ENCODE measurements around the gene DDX27. TPM values are rescaled to one million over a fixed set of nuclear protein-coding genes. Genes with fewer than 3 reads are reported as not detected.
A peak's percentile ranks its signal among the peaks of the same experiment; 100 is the strongest.

DDX27 gene
- total and polyA plus RNA-seq, 2 of the 13 experiments (the other 11 are each of a cell fraction or from before 2014, with no cell fraction given) = 42.6 to 72.8 TPM

GRCh38 chr20:49185071-49185761 lies 34.0 kb upstream of the DDX27 start (continued):
- TF ChIP-seq REST (IDR thresholded peaks at IDR 0.05; ENCODE audit: borderline replicate concordance in 1 of 2, low read depth in 1 of 2, low read length in 2 of 2) (0 out of 4 replicates have a peak, but pooled peaks of 1 of the 2 experiments have one; percentile 8), ZNF576 (CRISPR knock-in tag; IDR thresholded peaks at IDR 0.05) (no peak), KDM6A (CRISPR knock-in tag; IDR thresholded peaks at IDR 0.05; ENCODE audit: low read depth) (peak; percentile 43; the same call in 1 of the 2 replicates), PAXIP1 (CRISPR knock-in tag; conservative IDR thresholded peaks at IDR 0.05) (peak; percentile 87), CBX1 (IDR thresholded peaks at IDR 0.05; ENCODE audit: low read depth) (no peak), ZNF343 (CRISPR knock-in tag; IDR thresholded peaks at IDR 0.05) (no peak), CCDC6 (CRISPR knock-in tag; IDR thresholded peaks at IDR 0.05) (no peak), BCLAF1 (IDR thresholded peaks at IDR 0.05) (no peak), ZBTB33 (CRISPR knock-in tag; IDR thresholded peaks at IDR 0.05) (no peak), ZNF776 (CRISPR knock-in tag; IDR thresholded peaks at IDR 0.05) (no peak), ZNF788 (CRISPR knock-in tag; IDR thresholded peaks at IDR 0.05; ENCODE audit: borderline replicate concordance) (no peak), PCBP1 (IDR thresholded peaks at IDR 0.05; ENCODE audit: borderline replicate concordance, low read depth, low read length) (no peak), RBM22 (optimal IDR thresholded peaks at IDR 0.05; ENCODE audit: low read length) (no peak)
